Umbilical cord (tissue), 2 donors: ENCODE data around the gene PGLYRP4. TPM values are rescaled to one million over a fixed set of nuclear protein-coding genes. Genes with fewer than 3 reads are reported as not detected.
"Not testable (repeated sequence)": the region's sequence is repeated elsewhere in the genome, so short reads cannot be mapped to it uniquely, and the experiment has no call there.

Experiments used
- DNase-seq: peaks from one replicate; pipeline ENCODE4 v3.0.0-alpha.2; 2015; ENCODE audit warnings: low spot score
- total RNA-seq: library from RNA; depleted of rRNA; stranded (reverse); fragments of >200 nt; gene quantifications from one replicate; pipeline ENCODE4 v1.2.3, GENCODE V29; 2014; ENCODE audit warnings: low replicate concordance; ENCODE audit not compliant: insufficient read depth

PGLYRP4 gene
- total RNA-seq, 1 donor from 2014 or later: 0.48 TPM

GRCh38 chr1:153357076-153357852, 8.6 kb upstream of the PGLYRP4 start:
- DNase-seq: peak; percentile 10

GRCh38 chr1:153356392-153357075, 7.9 kb upstream of the PGLYRP4 start:
- DNase-seq: no peak

GRCh38 chr1:153355445-153356071, 6.9 kb upstream of the PGLYRP4 start:
- peak; percentile 13 for DNase-seq

- no peak for DNase-seq
Measured at GRCh38 chr1:153354515-153355193, 6.0 kb upstream of the PGLYRP4 start.

GRCh38 chr1:153353226-153353947, 4.7 kb upstream of the PGLYRP4 start:
- DNase-seq: no peak

DNA sequence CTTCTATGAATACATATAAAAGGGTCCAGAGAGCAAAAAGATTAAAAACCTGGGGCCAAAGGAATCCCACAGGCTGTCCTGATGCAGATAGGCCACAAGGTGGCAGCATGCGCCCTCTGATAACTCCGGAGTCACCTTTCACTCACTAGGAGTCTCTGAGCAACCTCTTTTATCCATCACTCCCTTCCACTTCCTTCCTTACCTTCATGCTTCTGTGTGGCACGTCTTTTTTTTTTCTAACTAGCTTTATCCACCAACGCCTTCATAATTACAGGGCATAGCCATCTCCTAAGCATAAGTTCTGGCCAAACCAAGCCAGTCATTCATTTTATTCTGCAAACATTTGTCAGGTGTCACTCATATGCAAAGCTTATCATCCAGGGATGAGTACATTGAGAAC, 3.9 kb upstream of the PGLYRP4 start:
- peak; percentile 63 for DNase-seq

DNA sequence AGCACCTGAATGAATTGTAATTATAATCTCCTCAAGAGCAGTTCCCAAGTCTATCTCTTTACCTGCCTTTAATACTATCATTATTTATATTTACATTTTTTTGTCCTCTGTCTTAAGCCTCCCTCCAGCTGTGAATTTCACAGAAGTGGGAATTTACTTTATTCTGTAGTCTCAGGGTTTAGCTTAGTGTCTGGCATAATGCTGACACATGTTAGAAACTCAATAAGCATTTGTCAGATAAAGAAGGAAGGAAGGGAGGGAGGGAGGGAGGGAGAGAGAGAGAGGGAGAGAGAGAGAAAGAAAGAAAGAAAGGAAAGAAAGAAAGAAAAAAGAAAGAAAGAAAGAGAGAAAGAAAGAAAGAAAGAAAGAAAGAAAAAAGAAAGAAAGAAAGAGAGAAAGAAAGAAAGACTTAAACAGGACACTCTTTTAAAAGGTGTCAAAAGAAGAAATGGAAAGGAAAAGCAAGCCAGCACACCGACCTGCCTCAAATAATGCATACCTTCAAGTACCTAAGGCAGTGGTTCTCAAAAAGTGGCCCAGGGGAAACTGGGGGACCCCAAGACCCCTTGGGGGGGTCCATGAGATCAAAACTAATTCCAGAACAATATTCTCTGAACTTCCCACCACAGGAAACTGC, 1.8 kb upstream of the PGLYRP4 start:
- no peak for DNase-seq

- no peak for DNase-seq
Measured at GRCh38 chr1:153349363-153350320, 1.0 kb upstream of the PGLYRP4 start.

DNA sequence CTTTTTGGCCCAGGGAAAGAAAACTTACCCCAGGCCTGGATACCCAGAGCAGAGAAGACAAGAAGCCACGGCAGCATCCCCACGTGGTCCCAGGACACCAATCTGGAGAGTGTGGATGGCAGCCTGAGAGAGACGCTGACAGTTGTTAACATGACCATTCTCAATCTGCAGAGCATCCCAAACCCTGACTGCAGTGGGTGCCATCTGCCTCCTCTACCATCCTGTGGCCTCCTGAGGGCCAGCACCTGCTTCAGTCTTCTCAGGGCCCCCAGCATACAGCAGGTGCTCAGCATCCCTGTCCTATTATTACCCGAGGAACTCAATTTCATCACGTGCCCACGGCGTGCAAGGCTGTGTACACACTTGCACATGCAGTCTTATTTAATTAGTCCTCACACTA, 785 bp downstream of the PGLYRP4 start:
- no peak for DNase-seq

DNA sequence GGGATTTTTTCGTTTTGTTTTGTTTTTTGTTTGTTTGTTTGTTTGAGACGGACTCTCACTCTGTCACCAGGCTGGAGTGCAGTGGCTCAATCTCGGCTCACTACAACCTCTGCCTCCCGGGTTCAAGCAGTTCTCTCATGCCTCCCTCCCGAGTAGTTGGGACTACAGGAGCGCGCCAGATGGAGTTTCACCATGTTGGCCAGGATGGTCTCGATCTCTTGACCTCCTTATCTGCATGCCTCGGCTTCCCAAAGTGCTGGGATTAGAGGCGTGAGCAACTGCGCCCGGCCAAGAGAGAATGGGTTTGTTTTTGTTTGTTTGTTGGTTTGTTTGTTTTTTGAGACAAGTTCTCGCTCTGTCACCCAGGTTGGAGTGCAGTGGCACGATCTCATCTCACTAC, 1.6 kb downstream of the PGLYRP4 start:
- DNase-seq: not testable (repeated sequence)

DNA sequence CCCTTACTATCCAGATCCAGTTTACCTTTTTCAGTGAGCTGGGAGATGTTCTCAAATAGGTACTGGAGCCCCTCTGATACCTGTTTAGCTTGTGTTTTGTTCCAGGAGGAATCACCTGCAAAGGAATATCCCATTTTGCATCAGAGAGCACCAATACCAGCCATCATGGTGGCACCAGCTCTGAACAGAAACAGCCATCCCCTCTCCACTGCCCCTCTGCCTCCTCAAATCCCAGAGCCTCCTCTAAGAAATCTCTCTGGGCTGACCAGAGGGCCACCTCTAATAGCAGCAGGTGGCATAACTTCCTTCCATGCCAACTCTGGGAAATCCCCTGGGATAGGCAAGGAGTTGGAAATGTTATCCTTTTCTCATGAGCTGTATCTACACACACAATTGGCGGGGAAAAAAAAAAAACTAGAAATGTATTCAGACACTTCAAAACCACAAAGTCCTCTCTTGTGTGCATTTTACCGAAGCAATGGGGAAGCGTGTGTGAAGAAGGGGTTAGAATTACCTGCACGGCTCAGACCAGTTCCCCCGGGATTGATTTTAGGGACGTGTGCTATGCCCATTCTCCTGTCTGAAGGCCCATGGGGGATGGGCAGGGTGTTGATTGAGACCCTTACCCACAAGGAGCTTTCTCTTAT, 2.4 kb downstream of the PGLYRP4 start:
- DNase-seq: no peak

DNA sequence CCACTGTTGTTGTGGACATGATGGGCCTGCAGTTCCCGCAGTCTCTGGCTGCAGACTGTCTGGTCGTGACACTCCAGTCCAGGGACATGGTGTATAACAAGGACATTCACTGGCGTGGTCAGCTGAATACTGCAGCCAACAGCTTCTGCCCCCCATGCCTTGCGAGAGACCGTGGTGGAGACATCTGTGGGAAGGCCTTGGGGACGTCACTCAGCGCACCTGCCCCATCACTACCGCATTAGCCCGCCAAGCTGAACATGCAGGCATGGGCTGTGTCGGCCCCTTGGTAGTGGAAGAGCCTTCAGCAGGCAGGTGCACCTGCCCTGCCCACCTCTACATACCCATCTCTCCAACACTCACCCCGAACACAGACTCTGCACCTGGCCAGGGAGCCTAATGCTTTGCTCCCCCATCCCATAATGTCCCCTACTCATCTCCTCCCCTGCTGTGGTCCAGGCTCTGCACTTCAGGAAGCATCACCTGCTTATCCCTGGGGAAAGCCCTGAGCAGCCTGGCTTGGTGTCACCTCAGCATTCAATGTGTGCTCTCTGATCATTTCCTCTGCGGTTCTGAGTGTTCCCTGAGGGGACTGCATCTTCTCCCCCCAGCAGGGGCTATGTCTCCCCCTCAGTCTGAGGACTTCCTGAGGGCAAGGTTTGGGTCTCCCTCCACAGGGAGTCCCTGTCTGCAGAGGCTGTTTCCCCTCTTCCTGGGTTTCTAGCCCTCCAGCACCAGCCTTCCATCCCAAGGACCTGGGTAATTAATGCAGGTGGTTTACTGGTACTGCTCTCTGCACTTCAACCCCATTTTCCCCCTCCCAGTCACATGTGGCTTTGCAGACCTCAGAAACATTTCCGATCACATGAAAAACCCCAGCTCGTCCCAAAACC, 3.2 kb downstream of the PGLYRP4 start:
- no peak for DNase-seq

DNA sequence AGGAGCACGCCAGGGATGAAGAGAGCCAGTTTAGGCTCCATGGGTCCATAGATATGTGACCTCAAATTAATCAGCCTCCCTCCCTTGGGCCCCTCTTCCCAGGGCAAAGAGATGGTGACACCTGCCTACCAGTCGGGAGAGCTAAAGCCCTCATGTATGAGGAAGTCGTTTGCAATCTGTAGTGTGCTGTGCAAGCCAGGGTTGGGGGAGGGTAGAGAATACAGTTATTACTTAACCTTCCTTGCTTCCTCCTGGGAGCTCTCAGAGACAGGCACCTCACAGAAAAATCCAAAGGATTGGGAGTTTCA, 4.0 kb downstream of the PGLYRP4 start:
- DNase-seq: no peak

DNA sequence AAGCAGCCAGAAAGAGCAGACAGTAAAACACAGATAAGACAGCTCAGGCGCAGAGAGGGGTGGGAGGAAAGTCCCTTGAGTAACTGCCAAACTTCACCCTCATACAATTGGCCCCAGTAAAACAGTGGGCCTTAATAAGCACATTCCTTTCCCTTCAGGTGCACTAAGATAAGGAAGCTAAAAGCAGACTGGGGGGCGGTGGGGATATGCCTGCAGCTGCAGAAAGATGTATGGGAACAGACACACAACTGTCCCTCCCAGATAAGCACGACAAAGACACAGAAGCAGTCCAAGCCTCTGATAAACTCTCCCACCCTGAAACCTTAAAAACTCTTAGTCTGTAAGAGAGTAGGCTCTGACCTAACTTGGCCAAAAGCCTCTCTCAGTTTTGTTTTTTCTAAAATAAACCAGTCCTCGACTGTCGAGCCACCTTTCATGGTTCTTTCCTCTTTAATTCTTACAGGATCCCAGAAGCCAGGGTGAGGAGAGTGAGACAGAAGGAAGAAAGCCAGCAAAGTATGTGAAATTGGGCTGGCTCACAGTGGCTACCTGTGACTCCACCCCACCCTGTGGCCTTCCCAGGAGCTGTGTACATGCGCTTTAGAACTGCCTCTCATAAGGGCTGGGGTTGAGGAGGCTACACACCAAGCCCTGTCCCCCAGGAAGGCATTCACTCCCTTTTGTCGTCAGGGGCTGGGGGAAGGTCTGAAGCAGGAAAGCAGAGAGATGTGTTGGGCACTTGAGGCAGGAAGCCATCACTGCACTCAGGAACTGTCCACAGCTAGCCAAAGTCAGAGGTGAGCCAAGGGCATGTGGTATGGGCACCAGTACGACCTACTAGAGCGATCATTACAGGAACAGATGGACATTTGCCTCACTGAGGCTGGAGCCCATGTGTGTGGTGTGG, 4.6 kb downstream of the PGLYRP4 start:
- DNase-seq: peak; percentile 22

GRCh38 chr1:153343040-153343681, 5.5 kb downstream of the PGLYRP4 start:
- no peak for DNase-seq

GRCh38 chr1:153342178-153342577, 6.5 kb downstream of the PGLYRP4 start:
- DNase-seq: no peak

GRCh38 chr1:153341431-153341934, 7.2 kb downstream of the PGLYRP4 start:
- DNase-seq: no peak
